ENCODE measurements around the gene MCM8.

The MCM8 gene

DNA sequence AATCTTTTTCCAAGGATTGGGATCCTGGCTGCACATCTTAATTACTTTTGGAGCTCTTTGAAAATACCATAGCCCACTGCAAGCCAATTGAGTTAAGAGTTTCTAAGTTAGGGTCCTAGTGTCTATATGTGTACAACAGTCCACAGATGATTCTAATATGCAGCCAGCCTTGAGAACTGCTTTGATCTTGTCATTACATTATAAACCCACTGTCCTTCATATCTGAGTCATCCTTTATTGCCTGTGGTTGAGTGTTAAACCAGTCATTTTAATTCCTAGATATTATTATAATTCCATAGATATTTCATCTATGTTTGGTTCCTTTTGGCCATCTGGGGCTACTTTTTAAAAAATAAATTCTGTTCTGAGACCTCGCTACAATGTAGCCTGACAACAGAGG, 24.1 kb downstream of the MCM8 start:
- Mint-ChIP-seq H3K9me3 (no peaks in the 10 kb centered on the region), H3K36me3 (peaks cover 38% of the 10 kb centered on the region)

DNA sequence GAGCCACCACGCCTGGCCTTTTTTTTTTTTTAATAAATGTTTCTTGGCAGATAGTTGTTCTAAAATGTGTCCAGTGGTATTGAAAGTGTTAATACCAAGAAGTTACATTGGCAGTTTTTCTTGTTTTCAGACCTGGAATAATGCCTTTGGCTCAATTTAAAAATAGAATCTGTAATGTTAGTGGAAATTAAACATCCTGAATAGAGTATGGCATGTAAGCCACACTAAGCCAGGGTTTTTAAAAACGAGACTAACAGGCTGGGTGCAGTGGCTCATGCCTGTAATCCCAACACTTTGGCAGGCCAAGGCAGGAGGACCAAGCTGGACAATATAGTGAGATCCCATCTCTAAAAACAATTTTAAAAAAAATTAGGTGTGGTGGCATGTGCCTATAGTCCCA, 25.3 kb downstream of the MCM8 start:
- no peak for ATAC-seq
- Mint-ChIP-seq H3K27me3 (no peaks in the 10 kb centered on the region), H3K4me3 (no peak overlapping the region), H3K36me3 (peaks cover 40% of the 10 kb centered on the region), H3K9me3 (no peaks in the 10 kb centered on the region), H3K27ac (no peak overlapping the region), H3K4me1 (no peaks in the 10 kb centered on the region)

More for the DNA sequence above, 24.1 kb downstream of the MCM8 start:
- H3K4me3 Mint-ChIP-seq = no peak overlapping the region
- ATAC-seq = no peak
- no peak overlapping the region for H3K27ac Mint-ChIP-seq
- H3K4me1 Mint-ChIP-seq = no peaks in the 10 kb centered on the region
- H3K27me3 Mint-ChIP-seq = no peaks in the 10 kb centered on the region

DNA sequence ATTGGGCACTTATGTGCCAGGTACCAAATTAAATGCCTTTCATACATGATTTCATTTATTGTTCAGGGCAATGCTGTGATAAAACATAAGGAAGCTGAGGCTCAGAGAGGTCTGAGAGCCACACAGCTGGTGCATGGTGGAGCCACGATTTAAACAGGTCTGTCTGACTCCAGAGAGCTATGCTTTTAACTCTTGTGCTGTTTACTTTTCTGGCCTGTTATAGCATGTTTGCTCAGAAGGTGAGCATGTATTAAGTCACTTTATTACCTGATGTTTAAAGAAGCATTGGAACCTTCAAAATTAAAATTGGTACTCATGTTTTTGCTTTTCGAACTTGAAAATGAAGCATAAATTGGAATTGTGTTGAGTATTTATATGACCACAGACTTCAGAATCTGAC, 26.8 kb downstream of the MCM8 start:
- H3K36me3 Mint-ChIP-seq = peaks cover 44% of the 10 kb centered on the region

DNA sequence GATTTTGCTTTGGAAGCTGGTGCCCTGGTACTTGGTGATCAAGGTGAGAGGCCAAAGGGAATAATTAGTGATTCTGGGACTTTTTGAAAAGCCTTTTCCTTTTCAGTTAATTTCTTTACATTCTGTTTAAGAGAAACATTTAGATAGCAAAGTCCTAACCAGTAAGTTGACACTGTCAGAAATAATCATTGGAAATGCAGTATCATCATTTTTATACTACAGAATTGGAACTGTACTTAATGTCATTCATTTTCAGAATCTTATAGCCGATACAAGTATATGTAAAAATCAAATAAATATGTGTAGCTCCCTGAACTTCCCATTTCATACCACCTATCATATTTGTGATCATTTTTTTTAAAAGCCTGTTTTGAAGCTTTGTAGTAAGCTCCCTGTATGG, 27.5 kb downstream of the MCM8 start:
- H3K27me3 Mint-ChIP-seq = no peaks in the 10 kb centered on the region
- no peak overlapping the region for H3K4me3 Mint-ChIP-seq
- no peaks in the 10 kb centered on the region for H3K9me3 Mint-ChIP-seq
- ATAC-seq = no peak
- H3K27ac Mint-ChIP-seq = no peak overlapping the region
- peaks cover 44% of the 10 kb centered on the region for H3K36me3 Mint-ChIP-seq
- H3K4me1 Mint-ChIP-seq = no peaks in the 10 kb centered on the region

More for the DNA sequence above, 26.8 kb downstream of the MCM8 start:
- Mint-ChIP-seq H3K27ac (no peak overlapping the region), H3K4me1 (no peaks in the 10 kb centered on the region), H3K4me3 (no peak overlapping the region), H3K27me3 (no peaks in the 10 kb centered on the region), H3K9me3 (no peaks in the 10 kb centered on the region)
- no peak for ATAC-seq

DNA sequence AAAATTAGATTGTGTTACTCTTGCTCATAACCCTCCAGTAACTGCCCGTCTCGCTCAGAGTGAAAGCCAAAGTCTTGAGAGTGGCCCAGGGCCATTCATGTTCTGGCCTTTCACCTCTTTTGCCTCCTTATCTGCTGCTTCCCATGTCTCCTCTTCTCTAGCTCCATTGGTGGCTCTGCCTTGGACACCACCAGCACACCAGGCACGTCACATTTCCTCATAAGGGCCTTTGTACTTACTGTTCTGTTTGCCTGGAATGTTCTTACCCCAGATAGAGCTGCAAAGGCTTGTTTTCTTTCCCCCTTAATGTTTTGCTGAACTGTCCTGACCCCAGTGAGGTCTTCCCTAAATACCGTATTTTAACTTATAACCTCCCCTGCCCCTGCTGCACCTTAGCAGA, 29.3 kb downstream of the MCM8 start:
- peaks cover 53% of the 10 kb centered on the region for H3K36me3 Mint-ChIP-seq

DNA sequence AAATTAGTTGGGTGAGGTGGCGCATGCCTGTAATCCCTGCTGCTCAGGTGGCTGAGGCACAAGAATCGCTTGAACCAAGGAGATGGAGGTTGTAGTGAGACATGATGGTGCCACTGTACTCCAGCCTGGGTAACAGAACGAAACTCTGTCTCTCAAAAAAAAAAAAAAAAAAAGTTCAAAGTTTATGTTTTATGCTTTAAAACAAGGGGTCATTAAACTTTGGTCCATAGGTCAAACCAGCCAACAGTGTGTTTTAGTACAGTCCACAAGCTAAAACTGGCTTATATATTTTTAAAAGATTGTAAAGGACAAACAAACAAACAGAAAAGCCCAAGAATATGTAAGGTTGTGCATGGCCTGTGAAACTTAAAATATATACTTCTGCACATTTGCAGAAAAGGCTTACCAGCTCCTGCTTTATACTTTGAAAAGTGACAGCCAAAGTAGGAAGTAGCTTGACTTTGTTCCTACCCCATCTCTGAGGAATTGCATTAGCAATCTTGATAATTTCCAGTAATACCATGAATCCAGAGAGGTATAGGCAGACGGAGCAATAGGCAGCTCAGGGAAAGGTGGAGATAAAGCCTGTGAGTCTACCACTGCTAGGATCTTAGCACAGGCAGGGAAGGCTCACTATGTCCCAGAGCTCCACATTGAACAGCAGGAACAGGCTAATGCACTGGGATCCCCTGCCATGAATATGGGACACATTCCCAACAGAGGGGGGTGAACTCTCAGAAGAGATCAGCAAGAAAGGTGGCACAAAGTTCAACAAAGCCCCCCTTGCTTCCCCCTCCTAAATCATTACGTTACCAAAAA, 30.5 kb downstream of the MCM8 start:
- Mint-ChIP-seq H3K27me3 (no peaks in the 10 kb centered on the region), H3K9me3 (no peaks in the 10 kb centered on the region), H3K4me1 (no peaks in the 10 kb centered on the region), H3K36me3 (peaks cover 56% of the 10 kb centered on the region), H3K4me3 (no peak overlapping the region), H3K27ac (no peak overlapping the region)
- no peak for ATAC-seq

More for the DNA sequence above, 29.3 kb downstream of the MCM8 start:
- Mint-ChIP-seq H3K27me3 (no peaks in the 10 kb centered on the region), H3K27ac (no peak overlapping the region), H3K4me3 (no peak overlapping the region), H3K4me1 (no peaks in the 10 kb centered on the region), H3K9me3 (no peaks in the 10 kb centered on the region)
- no peak for ATAC-seq

DNA sequence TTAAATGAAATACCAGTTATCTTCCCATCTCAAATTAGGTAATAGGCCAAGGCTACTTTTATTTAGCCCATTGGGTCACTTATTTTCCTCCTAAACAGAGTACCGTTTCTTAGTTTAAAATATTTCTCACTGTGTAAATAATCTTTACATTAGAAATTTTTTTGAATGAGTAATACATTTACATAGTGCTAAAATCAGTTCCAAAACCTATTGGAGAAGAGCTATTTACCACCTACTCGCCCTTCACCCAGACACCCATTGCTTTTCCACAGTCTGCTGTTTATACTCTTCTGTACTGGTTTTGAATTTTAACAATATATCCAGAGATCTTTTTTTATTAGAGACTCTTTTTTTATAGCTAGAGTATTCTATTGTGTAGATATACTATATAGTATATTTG, 36.9 kb downstream of the MCM8 start:
- Mint-ChIP-seq H3K4me3 (no peak overlapping the region), H3K36me3 (peaks cover 44% of the 10 kb centered on the region), H3K27me3 (no peaks in the 10 kb centered on the region), H3K27ac (no peak overlapping the region), H3K9me3 (no peaks in the 10 kb centered on the region), H3K4me1 (no peaks in the 10 kb centered on the region)
- no peak for ATAC-seq

DNA sequence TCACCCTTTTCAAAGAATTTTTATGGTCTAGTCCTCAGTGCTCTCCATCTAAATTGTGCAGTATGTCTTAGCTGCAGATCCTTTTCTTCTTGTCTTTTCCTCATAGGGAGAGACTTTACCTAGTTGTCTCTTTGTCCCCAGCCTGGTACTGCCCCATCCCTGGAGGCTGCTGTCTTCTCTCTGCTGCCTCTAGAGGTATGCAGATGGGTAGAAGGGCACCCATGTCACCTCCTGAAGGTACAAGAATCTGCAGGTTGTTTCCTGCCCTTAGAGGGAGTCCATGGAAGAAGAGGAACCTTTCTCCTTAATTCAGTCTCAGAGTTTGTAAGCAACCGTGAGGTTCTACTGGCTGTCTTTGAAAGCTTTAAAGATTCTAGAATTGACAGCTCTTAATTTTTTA, 39.1 kb downstream of the MCM8 start:
- Mint-ChIP-seq H3K9me3 (no peaks in the 10 kb centered on the region), H3K27me3 (no peaks in the 10 kb centered on the region), H3K27ac (no peak overlapping the region), H3K4me3 (no peak overlapping the region), H3K36me3 (peaks cover 37% of the 10 kb centered on the region), H3K4me1 (no peaks in the 10 kb centered on the region)
- ATAC-seq = no peak

DNA sequence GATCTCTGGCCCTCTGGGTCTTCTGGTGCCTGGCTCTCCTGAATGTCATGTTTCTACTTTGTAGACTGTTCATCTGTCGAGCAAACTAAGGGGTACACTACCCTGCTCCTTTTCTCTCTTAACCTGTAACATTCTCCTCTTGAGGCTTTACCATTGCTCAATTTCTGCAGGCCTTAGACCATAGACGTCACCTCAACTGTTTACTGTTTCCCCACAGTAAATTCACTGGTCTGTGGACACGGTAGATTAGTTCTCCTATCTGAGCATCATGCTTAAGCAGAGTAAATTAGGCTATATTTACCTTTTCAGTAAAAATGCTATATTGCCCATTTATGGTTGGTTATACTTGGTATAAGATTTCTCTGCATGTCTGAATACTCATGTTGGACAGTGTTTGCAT, 40.5 kb downstream of the MCM8 start:
- peaks cover 41% of the 10 kb centered on the region for H3K36me3 Mint-ChIP-seq
- no peak overlapping the region for H3K4me3 Mint-ChIP-seq
- no peaks in the 10 kb centered on the region for H3K4me1 Mint-ChIP-seq
- no peak overlapping the region for H3K27ac Mint-ChIP-seq
- no peaks in the 10 kb centered on the region for H3K9me3 Mint-ChIP-seq
- H3K27me3 Mint-ChIP-seq = no peaks in the 10 kb centered on the region
- no peak for ATAC-seq

DNA sequence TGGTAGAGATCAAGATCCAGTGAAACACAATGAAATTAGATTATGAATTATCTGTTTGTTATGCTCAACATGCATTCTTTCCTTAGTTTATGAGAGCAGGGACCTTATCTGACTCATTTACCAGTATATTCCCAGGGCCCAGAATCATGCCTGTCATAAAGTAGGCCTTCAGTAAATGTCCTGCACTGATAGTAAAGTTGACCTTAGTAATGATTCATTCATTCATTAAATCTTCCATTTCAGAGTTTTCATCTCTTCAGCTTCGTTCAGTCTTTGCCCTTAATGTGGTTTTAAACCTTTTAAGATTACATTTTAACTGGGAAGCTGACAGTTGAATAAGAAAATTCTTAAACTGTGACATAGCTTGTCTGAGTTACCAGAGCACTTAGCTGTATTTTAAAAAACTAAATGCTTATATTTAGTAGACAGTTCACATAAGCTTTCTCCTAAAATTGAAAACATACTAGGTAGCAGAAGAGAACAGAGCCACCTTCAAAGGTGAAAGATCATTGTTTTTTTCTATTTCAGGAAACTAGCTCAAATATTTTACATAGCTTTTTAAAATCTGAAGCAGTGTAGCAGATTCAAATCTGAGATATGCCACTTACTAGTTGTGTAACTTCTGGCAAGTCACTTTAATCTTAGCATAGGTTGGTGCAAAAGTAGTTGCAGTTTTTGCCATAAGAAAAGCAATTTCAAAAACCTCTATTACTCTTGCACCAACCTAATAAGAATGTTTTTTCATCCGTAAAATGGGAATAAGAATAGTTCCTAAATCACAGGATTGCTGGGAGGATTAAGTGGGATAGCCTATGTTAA, 41.4 kb downstream of the MCM8 start:
- Mint-ChIP-seq H3K36me3 (peaks cover 40% of the 10 kb centered on the region), H3K27ac (no peak overlapping the region), H3K4me3 (no peak overlapping the region), H3K27me3 (no peaks in the 10 kb centered on the region), H3K4me1 (peaks cover 6% of the 10 kb centered on the region), H3K9me3 (no peaks in the 10 kb centered on the region)
- ATAC-seq = no peak

DNA sequence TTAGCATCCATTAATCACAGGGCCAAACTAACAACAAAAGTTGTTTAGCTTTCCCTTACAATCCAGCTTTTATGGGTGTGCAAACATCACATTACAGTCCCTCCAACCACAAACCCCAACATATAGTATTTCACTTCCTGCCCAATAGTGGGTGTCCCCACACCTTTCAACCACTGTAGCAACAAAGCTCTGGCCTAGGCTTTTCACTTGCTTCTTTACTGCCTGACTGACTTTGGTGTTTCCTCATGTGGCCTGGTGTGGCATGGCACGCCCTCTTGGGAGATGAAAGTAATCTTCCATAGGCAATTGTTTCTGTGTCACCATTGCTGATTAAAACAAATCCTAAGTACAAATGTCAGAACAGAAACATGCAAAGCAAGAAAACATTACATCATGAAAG, 46.3 kb downstream of the MCM8 start:
- H3K9me3 Mint-ChIP-seq = no peaks in the 10 kb centered on the region
- H3K27ac Mint-ChIP-seq = no peak overlapping the region
- no peak overlapping the region for H3K4me3 Mint-ChIP-seq
- ATAC-seq = peak; percentile 90
- peaks cover 9% of the 10 kb centered on the region for H3K4me1 Mint-ChIP-seq
- H3K27me3 Mint-ChIP-seq = no peaks in the 10 kb centered on the region
- H3K36me3 Mint-ChIP-seq = peaks cover 15% of the 10 kb centered on the region

DNA sequence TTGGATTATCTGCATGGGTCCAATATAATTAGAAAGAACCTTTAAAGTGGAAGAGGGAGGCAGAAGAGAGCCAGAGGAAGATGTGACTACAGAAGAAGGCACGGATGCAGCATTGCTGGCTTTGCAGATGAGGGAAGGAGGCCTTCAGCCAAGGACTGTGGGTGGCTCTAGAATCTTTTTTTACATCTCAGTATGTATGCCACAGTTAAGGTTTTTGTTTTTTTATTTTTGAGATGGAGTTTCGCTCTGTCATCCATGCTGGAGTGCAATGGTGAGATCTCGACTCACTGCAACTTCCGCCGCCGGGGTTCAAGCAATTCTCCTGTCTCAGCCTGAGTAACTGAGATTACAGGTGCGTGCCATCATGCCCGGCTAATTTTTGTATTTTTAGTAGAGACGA, 49.3 kb downstream of the MCM8 start:
- Mint-ChIP-seq H3K36me3 (peaks cover 15% of the 10 kb centered on the region), H3K27ac (no peak overlapping the region)
- ATAC-seq = no peak

DNA sequence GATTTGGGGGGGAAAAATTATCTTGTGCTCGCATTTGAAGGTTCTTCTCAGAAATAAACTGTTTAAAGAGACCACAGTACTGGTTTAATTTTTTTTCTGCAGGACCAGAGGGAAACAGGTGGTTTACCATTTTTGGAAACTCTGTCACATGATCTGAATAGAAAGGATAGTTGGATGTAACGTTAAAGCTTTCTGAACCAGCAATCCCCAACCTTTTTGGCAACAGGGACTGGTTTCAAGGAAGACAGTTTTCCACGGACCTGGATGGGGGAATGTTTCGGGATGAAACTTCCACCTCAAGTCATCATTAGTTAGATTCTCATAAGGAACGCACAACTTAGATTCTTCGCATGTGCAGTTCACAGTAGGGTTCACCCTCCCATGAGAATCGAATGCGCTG, 50.4 kb downstream of the MCM8 start:
- peaks cover 14% of the 10 kb centered on the region for H3K4me1 Mint-ChIP-seq
- H3K9me3 Mint-ChIP-seq = no peaks in the 10 kb centered on the region
- H3K4me3 Mint-ChIP-seq = no peak overlapping the region
- H3K27me3 Mint-ChIP-seq = no peaks in the 10 kb centered on the region
- ATAC-seq = no peak
- no peak overlapping the region for H3K27ac Mint-ChIP-seq
- H3K36me3 Mint-ChIP-seq = peaks cover 6% of the 10 kb centered on the region

More for the DNA sequence above, 49.3 kb downstream of the MCM8 start:
- no peak overlapping the region for H3K4me3 Mint-ChIP-seq
- no peaks in the 10 kb centered on the region for H3K27me3 Mint-ChIP-seq
- no peaks in the 10 kb centered on the region for H3K9me3 Mint-ChIP-seq
- H3K4me1 Mint-ChIP-seq = peaks cover 13% of the 10 kb centered on the region

DNA sequence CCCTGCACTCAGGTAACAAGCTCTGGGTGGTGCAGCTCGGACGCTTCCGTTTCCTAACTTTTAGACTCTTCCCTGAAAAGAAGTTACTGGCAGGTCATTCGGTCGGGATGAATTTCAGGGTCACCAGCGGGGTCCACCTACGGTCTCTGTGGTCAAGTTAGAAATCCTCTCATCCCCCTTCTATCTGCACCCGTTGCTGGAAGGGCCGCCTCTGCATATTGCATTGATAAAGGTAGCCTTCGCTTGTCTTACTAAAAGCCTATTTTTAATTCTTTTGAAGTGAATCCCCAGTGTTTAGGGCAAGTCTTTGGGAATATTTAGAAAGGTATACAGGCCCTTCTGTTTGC, 56.1 kb downstream of the MCM8 start:
- Mint-ChIP-seq H3K4me1 (peaks cover 28% of the 10 kb centered on the region), H3K9me3 (no peaks in the 10 kb centered on the region), H3K27me3 (no peaks in the 10 kb centered on the region), H3K4me3 (peak overlapping the region; percentile 89), H3K27ac (peak overlapping the region; percentile 83), H3K36me3 (peaks cover 17% of the 10 kb centered on the region)
- ATAC-seq = no peak

DNA sequence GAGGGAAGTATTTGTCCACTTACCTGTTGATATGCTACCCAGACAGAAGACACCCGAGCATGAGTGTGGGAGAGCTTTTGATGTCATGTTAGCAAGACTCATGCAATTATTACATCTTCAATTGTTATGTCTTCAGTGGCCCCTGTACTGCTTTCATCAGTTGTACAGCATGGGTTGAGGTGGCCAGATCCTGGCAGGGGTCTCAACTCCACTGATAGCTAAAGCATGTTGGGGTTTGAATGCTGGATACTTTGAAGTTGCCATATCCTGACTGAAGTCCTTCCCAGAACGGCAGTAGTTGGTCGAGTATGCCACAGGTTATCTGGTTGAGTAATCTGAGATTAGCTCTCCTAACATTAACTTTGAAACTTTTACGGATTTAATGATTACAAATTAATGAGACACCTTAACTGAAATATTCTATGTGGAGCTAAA, 56.7 kb downstream of the MCM8 start:
- H3K9me3 Mint-ChIP-seq = no peaks in the 10 kb centered on the region
- no peak for ATAC-seq
- peak overlapping the region; percentile 83 for H3K27ac Mint-ChIP-seq
- no peaks in the 10 kb centered on the region for H3K27me3 Mint-ChIP-seq
- peaks cover 30% of the 10 kb centered on the region for H3K4me1 Mint-ChIP-seq
- peak overlapping the region; percentile 38 for H3K4me3 Mint-ChIP-seq
- H3K36me3 Mint-ChIP-seq = peaks cover 22% of the 10 kb centered on the region

Data from stimulated activated memory B cell treated with anti-CD40 and anti-IgM and Interleukin-4, amounts not matched to agents 10 μg/mL and 1 μg/mL and 100 μg/mL, for 72 hours (primary cell).